ELR (cell line): ENCODE measurements around the gene ASCC1.
"Not testable (repeated sequence)": the region's sequence is repeated elsewhere in the genome, so short reads cannot be mapped to it uniquely, and the experiment has no call there.

Source experiments
- DNase-seq: peaks from one replicate; pipeline ENCODE4 v3.0.0-alpha.2; 2015; ENCODE audit warnings: low read depth

ASCC1 gene

GRCh38 chr10:72170263-72170662 is 45.8 kb downstream of the ASCC1 start:
- peak; percentile 8 for DNase-seq

- DNase-seq = no peak
These were observed 49.0 kb downstream of the ASCC1 start for GRCh38 chr10:72167118-72167517.

GRCh38 chr10:72164617-72165016 is 51.5 kb downstream of the ASCC1 start:
- no peak for DNase-seq

- DNase-seq = peak; percentile 61
These were observed 53.1 kb downstream of the ASCC1 start for GRCh38 chr10:72162978-72163377.

GRCh38 chr10:72158176-72158575 is 57.9 kb downstream of the ASCC1 start:
- no peak for DNase-seq

- no peak for DNase-seq
These were observed 59.9 kb downstream of the ASCC1 start for GRCh38 chr10:72156223-72156622.

- DNase-seq = no peak
These were observed 63.8 kb downstream of the ASCC1 start for GRCh38 chr10:72152286-72152685.

GRCh38 chr10:72150746-72151478 is 65.2 kb downstream of the ASCC1 start:
- DNase-seq = not testable (repeated sequence)

GRCh38 chr10:72147324-72147584 is 68.8 kb downstream of the ASCC1 start:
- not testable (repeated sequence) for DNase-seq

GRCh38 chr10:72146559-72147323 is 69.3 kb downstream of the ASCC1 start:
- DNase-seq = no peak

GRCh38 chr10:72146071-72146470 is 70.0 kb downstream of the ASCC1 start:
- DNase-seq = no peak

- DNase-seq = no peak
These were observed 70.4 kb downstream of the ASCC1 start for GRCh38 chr10:72145657-72146056.

- no peak for DNase-seq
These were observed 75.2 kb downstream of the ASCC1 start for GRCh38 chr10:72140850-72141249.

GRCh38 chr10:72140174-72140573 is 75.9 kb downstream of the ASCC1 start:
- no peak for DNase-seq

- no peak for DNase-seq
These were observed 78.5 kb downstream of the ASCC1 start for GRCh38 chr10:72137583-72137982.

- not testable (repeated sequence) for DNase-seq
These were observed 79.9 kb downstream of the ASCC1 start for GRCh38 chr10:72136225-72136624.

GRCh38 chr10:72134785-72135767 is 81.0 kb downstream of the ASCC1 start:
- DNase-seq = no peak

GRCh38 chr10:72133517-72133916 is 82.6 kb downstream of the ASCC1 start:
- DNase-seq = peak; percentile 80

- no peak for DNase-seq
These were observed 83.2 kb downstream of the ASCC1 start for GRCh38 chr10:72132854-72133253.

- DNase-seq = no peak
These were observed 88.5 kb downstream of the ASCC1 start for GRCh38 chr10:72127571-72127970.

GRCh38 chr10:72126872-72127232 is 89.2 kb downstream of the ASCC1 start:
- no peak for DNase-seq

- DNase-seq = peak; percentile 76
These were observed 89.7 kb downstream of the ASCC1 start for GRCh38 chr10:72126184-72126871.
